GM21717 (cell line): Measurements from ENCODE around the gene KCNAB2.

ENCODE experiments used
- ATAC-seq: cut with Tn5 transposase; IDR thresholded peaks from one replicate; pipeline ENCODE4 v1.9.1; 2021; ENCODE audit warnings: mild to moderate bottlenecking, moderate library complexity; ENCODE audit not compliant: unreplicated experiment

KCNAB2 gene

GRCh38 chr1:6029351-6029750 is 16.3 kb upstream of the KCNAB2 start:
- no peak for ATAC-seq

GRCh38 chr1:6030132-6030531 is 15.6 kb upstream of the KCNAB2 start:
- ATAC-seq: no peak

GRCh38 chr1:6030547-6031261 is 15.0 kb upstream of the KCNAB2 start:
- ATAC-seq: no peak

- no peak for ATAC-seq
Observed at GRCh38 chr1:6033124-6033523, 12.6 kb upstream of the KCNAB2 start.

GRCh38 chr1:6033986-6034749 is 11.5 kb upstream of the KCNAB2 start:
- no peak for ATAC-seq

GRCh38 chr1:6034750-6035096 is 11.0 kb upstream of the KCNAB2 start:
- ATAC-seq: no peak

GRCh38 chr1:6035303-6035702 is 10.4 kb upstream of the KCNAB2 start:
- ATAC-seq: no peak

- no peak for ATAC-seq
Observed at GRCh38 chr1:6035719-6036118, 10.0 kb upstream of the KCNAB2 start.

- ATAC-seq: no peak
Observed at GRCh38 chr1:6037338-6037762, 8.3 kb upstream of the KCNAB2 start.

GRCh38 chr1:6038603-6039002 is 7.1 kb upstream of the KCNAB2 start:
- no peak for ATAC-seq

- ATAC-seq: no peak
Observed at GRCh38 chr1:6039031-6039430, 6.7 kb upstream of the KCNAB2 start.

- no peak for ATAC-seq
Observed at GRCh38 chr1:6040444-6040843, 5.2 kb upstream of the KCNAB2 start.

GRCh38 chr1:6040861-6041415 is 4.8 kb upstream of the KCNAB2 start:
- no peak for ATAC-seq

- no peak for ATAC-seq
Observed at GRCh38 chr1:6041432-6042062, 4.1 kb upstream of the KCNAB2 start.

GRCh38 chr1:6043561-6043960 is 2.1 kb upstream of the KCNAB2 start:
- no peak for ATAC-seq

- no peak for ATAC-seq
Observed at GRCh38 chr1:6044481-6045109, 1.1 kb upstream of the KCNAB2 start.

GRCh38 chr1:6045110-6045502 is 582 bp upstream of the KCNAB2 start:
- no peak for ATAC-seq

GRCh38 chr1:6046279-6046678 is 591 bp downstream of the KCNAB2 start:
- no peak for ATAC-seq

- ATAC-seq: no peak
Observed at GRCh38 chr1:6048179-6048867, 2.6 kb downstream of the KCNAB2 start.

- ATAC-seq: no peak
Observed at GRCh38 chr1:6049419-6049818, 3.7 kb downstream of the KCNAB2 start.

GRCh38 chr1:6051423-6051822 is 5.7 kb downstream of the KCNAB2 start:
- no peak for ATAC-seq
